ENCODE data around the gene FAM110D. TPM values are rescaled to one million over a fixed set of nuclear protein-coding genes. Genes with fewer than 3 reads are reported as not detected.

The FAM110D gene
- total RNA-seq, 1 experiment from 2014 or later: 0.18 TPM

DNA sequence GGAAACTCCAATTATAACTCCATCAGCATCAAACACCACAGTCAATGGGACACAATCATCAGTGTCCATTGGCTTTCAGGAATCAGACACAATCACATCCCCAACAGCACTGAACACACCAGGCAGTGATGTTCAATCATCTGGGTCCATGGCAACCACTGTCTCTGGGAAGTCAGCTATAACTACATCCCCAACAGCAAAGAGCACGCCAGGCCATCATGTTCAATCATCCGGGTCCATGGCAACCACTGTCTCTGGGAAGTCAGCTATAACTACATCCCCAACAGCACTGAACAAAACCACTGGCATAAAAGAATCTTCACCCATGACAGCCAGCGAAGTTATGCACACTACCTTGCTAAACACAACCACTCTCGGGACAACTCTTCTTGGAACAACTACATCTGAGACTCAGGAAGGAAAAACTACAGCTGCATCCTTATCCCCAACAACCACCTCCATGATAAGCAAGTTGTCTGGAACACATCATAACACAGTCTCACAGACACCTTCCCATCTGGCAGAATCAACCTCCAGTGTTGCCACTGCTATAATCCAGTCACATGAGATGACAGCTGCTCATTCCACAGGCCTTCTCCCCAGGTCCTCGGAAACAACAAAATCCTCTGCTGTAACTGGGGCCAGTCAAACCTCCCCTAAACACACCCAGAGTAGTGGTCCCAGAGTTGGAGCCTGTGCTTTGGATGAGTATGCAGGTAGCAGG, 51.4 kb downstream of the FAM110D start:
- Histone ChIP-seq H3K9me3 (replicated peaks) (no peaks in the 10 kb centered on the region), H3K27ac (no peak overlapping the region), H3K27me3 (no peaks in the 10 kb centered on the region), H3K36me3 (no peaks in the 10 kb centered on the region), H3K4me1 (no peaks in the 10 kb centered on the region), H3K4me3 (no peak overlapping the region)
- peak in 1 of 2 experiments; percentile 46 for DNase-seq

DNA sequence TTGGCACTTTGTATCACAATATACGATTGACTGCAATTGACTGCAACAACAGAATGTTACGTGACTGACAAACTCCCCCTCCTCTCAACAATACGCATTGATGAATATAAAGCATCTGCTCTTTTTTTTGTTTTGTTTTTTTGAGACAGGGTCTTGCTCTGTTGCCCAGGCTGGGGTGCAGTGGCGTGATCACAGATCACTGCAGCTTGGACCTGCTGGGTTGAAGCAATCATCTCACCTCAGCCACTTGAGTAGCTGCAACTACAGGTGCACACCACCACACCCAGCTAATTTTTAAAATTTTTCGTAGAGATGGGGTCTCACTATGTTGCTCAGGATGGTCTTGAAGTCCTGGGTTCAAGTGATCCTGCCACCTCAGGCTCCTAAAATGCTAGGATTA, 53.8 kb downstream of the FAM110D start:
- Histone ChIP-seq H3K36me3 (no peaks in the 10 kb centered on the region), H3K9me3 (replicated peaks) (no peaks in the 10 kb centered on the region), H3K4me3 (no peak overlapping the region), H3K27ac (no peak overlapping the region), H3K27me3 (no peaks in the 10 kb centered on the region; the same call in 1 of the 2 replicates), H3K4me1 (no peaks in the 10 kb centered on the region)
- no peak for DNase-seq

DNA sequence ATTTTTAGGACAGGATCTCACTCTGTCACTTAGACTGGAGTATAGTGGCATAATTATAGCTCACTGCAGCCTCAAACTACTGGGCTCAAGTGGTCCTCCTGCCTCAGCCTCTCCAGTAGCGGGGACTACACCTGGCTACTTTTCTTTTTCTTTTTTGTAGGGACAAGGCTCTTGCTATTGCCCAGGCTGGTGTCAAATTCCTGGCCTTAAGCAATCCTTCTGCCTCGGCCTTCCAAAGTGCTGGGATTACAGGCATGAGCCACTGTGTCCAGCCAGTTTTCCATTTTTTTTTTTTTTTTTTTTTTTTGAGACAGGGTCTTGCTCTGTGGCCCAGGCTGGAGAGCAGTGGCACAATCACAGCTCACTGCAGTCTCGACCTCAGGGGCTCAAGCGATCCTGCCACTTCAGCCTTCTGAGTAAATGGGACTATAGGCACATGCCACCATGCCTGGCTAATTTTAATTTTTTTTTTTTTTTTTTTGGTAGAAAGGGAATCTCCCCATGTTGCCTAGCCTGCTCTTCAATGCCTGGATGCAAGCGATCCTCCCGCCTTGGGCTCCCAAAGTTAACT, 54.5 kb downstream of the FAM110D start:
- Histone ChIP-seq H3K9me3 (replicated peaks) (no peaks in the 10 kb centered on the region), H3K27me3 (peaks cover under 1% of the 10 kb centered on the region; the same call in 1 of the 2 replicates), H3K27ac (no peak overlapping the region), H3K4me3 (no peak overlapping the region), H3K36me3 (no peaks in the 10 kb centered on the region), H3K4me1 (no peaks in the 10 kb centered on the region)
- no peak for DNase-seq

Other genes with a start within 250 kb of the FAM110D start
- 3.8 and 4.0 TPM in 2 replicates for gene PAFAH2, start 161.0 kb upstream of the FAM110D start, total RNA-seq (2014; rRNA removed; shearing (Covaris generic))
- 32.7 and 38.7 TPM in 2 replicates for gene EXTL1, start 137.3 kb upstream of the FAM110D start, total RNA-seq (2014; rRNA removed; shearing (Covaris generic))
- gene SLC30A2, start 113.0 kb upstream of the FAM110D start, total RNA-seq (2014; rRNA removed; shearing (Covaris generic)): 0.08 and 0.26 TPM in 2 replicates
- gene TRIM63, start 91.4 kb upstream of the FAM110D start, total RNA-seq (2014; rRNA removed; shearing (Covaris generic)): not detected in 2 replicates
- gene PDIK1L, start 47.3 kb upstream of the FAM110D start, total RNA-seq (2014; rRNA removed; shearing (Covaris generic)): 8.1 and 8.7 TPM in 2 replicates
- gene C1orf232, start 9.9 kb downstream of the FAM110D start, total RNA-seq (2014; rRNA removed; shearing (Covaris generic)): 0.18 TPM in 1 of 2 replicates, not detected in the other
- 27.4 and 38.8 TPM in 2 replicates for gene ZNF593, start 10.8 kb downstream of the FAM110D start, total RNA-seq (2014; rRNA removed; shearing (Covaris generic))
- gene ZNF593OS, start 12.8 kb downstream of the FAM110D start, total RNA-seq (2014; rRNA removed; shearing (Covaris generic)): not detected in 2 replicates
- 1.2 and 2.6 TPM in 2 replicates for gene CNKSR1, start 18.4 kb downstream of the FAM110D start, total RNA-seq (2014; rRNA removed; shearing (Covaris generic))
- gene CATSPER4, start 31.5 kb downstream of the FAM110D start, total RNA-seq (2014; rRNA removed; shearing (Covaris generic)): not detected in 2 replicates
- gene CEP85, start 75.1 kb downstream of the FAM110D start, total RNA-seq (2014; rRNA removed; shearing (Covaris generic)): 34.8 and 39.1 TPM in 2 replicates
- gene SH3BGRL3, start 121.0 kb downstream of the FAM110D start, total RNA-seq (2014; rRNA removed; shearing (Covaris generic)): 41.5 and 43.4 TPM in 2 replicates
- 3.5 and 5.3 TPM in 2 replicates for gene UBXN11, start 147.6 kb downstream of the FAM110D start, total RNA-seq (2014; rRNA removed; shearing (Covaris generic))
- gene CD52, start 158.9 kb downstream of the FAM110D start, total RNA-seq (2014; rRNA removed; shearing (Covaris generic)): not detected in 2 replicates
- not detected in 2 replicates for gene CRYBG2, start 195.1 kb downstream of the FAM110D start, total RNA-seq (2014; rRNA removed; shearing (Covaris generic))
- not detected in 2 replicates for gene ZNF683, start 213.7 kb downstream of the FAM110D start, total RNA-seq (2014; rRNA removed; shearing (Covaris generic))

Measured in SJCRH30 (cell line).